GM18505 (cell line): ENCODE measurements around the gene RILPL1.
A peak's percentile ranks its signal among the peaks of the same experiment; 100 is the strongest.
"Not testable (repeated sequence)": the region's sequence is repeated elsewhere in the genome, so short reads cannot be mapped to it uniquely, and the experiment has no call there.

Experiments used
- ATAC-seq: cut with Tn5 transposase; IDR thresholded peaks from one replicate; pipeline ENCODE4 v1.9.1; 2021; ENCODE audit not compliant: unreplicated experiment
- POLR2A ChIP-seq: IDR thresholded peaks from 4 replicates; pipeline ENCODE4 v1.6.1; 2011; ENCODE audit warnings: borderline replicate concordance; ENCODE audit not compliant: insufficient read depth, insufficient read length; ENCODE audit errors: extremely low read depth

RILPL1 gene, protein sequence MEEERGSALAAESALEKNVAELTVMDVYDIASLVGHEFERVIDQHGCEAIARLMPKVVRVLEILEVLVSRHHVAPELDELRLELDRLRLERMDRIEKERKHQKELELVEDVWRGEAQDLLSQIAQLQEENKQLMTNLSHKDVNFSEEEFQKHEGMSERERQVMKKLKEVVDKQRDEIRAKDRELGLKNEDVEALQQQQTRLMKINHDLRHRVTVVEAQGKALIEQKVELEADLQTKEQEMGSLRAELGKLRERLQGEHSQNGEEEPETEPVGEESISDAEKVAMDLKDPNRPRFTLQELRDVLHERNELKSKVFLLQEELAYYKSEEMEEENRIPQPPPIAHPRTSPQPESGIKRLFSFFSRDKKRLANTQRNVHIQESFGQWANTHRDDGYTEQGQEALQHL

DNA sequence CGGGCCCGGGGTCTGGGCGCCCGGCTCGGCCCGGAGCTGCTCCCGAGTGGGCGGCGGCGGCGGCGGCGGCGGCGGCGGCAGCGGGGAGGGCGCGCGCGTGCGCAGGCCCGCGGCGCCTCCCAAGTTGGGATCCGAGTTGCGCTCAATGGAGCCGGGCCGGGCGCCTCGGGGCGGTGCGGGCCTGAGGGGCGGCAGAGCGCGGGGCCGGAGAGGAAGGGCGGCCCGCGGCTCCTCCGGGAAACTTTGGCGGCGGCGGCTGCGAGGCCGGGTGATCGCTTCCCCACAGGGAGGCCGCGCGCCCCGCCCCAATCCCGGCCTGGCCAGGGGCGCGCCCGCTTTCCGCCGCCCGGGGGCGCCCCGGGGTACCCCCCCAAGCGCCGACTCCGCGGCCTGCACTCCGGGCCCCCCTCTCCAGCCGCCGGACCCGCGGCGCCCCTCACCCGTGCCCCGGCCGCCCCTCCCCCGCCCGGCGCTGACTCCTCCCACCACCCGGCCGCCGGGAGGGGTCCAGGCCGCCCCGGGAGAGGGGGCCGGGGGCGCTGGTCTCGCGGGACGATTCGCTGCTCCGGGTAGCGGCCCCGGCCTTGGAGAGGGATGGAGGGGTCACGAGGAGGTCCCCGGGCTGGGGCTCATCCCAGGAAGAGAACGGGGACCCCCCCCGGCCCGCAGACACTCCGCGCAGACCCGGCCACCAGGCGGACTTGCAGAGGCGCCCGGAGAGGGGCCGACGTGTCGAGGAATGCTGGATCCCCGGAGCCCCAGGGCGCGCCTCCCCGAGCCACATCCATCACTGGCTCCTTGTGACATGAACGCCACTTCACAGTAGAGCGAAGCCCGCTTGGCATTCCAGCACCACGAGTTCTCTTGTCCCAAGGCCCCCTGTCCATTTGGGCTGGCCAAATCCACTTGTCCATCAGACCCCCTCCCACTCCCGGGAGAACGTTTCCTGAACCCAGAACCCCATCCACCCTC lies at the start of gene RILPL1:
RILPL1 (minus strand) TSS at position 48 of the 972 bp plus-strand sequence. CDS start 237 bp downstream, outside the sequence.
- peak; percentile 49 for ATAC-seq

DNA sequence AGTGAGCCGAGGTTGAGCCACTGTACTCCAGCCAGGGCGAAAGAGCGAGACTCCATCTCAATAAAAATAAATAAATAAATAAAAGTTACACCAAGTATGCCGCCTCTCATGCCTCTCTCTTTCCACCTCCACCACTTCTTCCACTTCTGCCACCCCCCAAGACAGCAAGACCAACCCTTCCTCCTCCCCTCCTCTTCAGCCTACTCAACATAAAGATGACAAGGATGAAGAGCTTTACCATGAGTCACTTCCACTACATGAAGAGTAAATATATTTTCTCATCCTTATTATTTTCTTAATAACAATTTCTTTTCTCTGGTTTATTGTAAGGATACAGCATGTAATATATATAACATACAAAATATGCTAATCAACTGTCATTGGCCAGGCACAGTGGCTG lies 47.3 kb upstream of the RILPL1 start:
- no peak for TF ChIP-seq POLR2A
- ATAC-seq, result no peak

More for the DNA sequence above, at the start of gene RILPL1:
- no peak for TF ChIP-seq POLR2A

DNA sequence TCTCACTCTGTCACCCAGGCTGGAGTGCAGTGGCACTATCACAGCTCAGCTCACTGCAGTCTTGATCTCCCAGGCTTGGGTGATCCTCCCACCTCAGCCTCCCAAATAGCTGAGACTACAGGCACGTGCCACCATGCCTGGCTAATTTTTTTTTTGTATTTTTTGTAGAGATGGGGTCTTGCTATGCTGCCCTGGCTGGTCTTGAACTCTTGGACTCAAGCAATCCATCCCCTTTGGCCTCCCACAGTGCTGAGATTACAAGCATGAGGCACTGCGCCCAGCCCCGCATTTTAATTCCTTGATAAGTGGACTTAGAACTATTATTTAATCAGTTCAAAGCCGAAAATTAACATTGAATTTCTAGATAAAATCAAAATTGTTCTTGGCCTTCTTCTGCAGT lies 45.3 kb upstream of the RILPL1 start:
- ATAC-seq, result not testable (repeated sequence)

DNA sequence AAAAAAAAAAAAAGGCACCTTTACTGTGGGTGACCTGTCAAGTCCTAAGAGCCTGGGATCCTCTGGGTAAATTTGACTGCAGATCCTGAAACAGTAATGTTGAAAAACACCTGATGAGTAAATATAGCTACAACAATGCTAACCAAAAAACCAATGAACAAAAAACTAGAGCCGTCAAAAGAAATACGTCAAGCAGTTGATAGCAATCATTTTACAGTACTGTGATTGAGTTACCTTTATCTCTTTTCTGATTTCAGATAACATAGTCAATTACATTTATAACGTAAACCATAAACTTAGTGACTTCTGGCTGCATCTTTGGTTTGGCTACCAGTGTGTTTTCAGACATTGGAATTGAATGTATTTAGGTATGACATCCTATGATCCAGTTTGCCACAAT lies 44.7 kb upstream of the RILPL1 start:
- no peak for ATAC-seq
- no peak for TF ChIP-seq POLR2A

DNA sequence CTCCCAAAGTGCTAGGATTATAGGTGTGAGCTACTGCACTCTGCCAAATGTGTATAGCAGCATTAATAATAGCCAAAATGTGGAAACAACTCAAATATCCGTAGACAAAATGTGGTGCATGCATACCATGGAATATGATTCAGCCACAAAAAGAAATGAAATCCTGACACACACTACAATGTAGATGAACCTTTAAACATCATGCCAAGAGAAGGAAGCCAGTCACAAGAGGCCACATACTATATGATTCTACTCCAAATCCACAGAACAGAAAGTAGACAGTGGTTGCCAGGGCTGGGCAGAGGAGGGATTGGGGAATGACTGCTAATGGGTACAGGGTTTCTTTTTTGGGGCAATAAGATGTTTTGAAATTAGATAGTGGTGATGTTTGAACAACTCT lies 43.1 kb upstream of the RILPL1 start:
- no peak for TF ChIP-seq POLR2A
- ATAC-seq, result no peak

DNA sequence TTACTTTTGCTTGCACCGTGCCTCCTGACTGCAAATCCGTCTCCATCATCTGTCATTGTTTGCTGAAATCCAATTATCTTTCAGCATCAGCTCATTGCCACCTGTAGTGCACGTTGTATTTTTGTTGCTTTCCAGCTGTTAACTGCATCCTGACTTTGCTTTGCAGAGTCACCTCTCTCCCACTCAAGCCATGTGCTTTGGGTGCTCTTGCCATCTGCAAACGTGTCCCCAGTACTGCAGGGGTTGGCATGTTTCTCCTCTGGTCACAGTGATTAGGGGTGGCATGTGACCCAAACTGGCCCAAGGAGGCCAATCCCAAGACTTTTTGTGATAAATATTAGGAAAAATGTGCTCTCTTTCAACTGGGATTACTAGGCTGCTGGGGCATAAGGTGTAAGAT lies 40.4 kb upstream of the RILPL1 start:
- no peak for TF ChIP-seq POLR2A
- ATAC-seq, result no peak

DNA sequence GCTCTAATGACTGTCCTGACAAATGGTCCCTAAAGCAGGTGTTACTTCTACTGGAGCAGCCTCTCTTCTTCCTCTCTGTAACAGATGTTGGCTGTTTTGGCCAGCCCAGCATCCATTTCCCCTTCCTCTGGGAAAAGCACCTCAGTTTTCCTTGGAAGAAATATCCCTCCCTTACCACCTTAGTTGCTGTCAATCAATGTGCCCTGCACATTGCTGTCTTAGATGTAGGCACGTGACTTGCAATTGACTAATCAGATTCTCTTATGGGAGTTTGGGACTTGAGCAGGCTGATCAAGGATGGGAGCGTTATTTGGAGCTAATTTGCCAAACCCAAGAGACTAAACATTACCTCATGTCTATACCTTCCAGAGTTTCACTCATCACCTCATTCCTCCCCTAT lies 38.9 kb upstream of the RILPL1 start:
- TF ChIP-seq POLR2A, result no peak
- no peak for ATAC-seq

DNA sequence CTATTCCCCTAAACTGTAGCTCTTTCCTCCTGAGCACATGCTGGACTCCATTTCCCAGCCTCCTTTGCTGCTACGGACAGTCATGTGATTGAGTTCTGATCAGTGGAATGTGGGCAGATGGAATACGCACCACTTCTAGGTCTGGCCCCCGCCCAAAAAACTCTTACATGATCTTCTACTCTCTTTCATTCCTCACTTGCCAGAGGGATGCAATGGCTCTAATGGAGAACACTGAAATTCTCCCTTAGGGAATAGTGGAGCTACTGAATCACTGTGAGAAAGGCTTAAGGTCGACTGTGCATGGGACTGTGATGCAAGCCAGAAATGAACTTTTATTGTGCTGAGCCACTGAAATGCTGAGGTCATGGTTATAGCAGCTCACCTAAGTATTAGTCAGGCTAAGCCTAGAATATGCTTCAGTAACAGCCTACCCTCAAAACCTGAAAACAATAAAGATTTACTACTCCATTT lies 37.9 kb upstream of the RILPL1 start:
- no peak for ATAC-seq
- no peak for TF ChIP-seq POLR2A

DNA sequence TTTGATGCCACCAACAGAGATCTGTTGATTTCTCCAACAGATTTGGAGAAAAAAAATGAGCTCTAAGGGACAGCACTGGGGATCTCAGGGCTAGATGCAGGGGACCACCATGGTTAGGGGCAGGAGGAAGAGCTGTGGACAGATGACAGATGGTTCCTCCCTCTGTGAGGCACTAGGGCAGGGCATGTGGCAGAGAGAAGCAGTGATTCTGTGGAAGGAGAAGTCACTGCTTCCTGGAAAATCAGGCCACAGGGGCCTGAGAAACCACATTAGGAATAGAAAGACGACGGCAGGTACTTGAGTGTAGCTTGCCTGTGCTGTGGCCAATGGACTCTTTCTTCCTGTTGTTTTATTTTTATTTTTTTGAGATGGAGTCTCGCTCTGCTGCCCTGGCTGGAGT lies 25.9 kb upstream of the RILPL1 start:
- no peak for ATAC-seq
- TF ChIP-seq POLR2A, result no peak

DNA sequence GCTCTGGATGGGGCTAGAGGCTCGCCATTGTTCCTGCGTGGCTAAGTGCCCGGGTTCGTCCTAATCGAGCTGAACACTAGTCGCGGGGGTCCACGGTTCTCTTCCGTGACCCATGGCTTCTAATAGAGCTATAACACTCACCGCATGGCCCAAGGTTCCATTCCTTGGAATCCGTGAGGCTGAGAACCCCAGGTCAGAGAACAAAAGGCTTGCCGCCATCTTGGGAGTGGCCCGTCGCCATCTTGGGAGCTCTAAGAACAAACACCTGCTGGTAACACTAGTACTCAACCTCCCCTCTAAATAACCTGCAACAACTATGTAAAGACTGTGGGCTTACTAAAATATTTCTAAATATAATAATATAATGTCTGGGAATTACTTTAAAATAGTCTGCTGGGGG lies 25.0 kb upstream of the RILPL1 start:
- not testable (repeated sequence) for ATAC-seq

DNA sequence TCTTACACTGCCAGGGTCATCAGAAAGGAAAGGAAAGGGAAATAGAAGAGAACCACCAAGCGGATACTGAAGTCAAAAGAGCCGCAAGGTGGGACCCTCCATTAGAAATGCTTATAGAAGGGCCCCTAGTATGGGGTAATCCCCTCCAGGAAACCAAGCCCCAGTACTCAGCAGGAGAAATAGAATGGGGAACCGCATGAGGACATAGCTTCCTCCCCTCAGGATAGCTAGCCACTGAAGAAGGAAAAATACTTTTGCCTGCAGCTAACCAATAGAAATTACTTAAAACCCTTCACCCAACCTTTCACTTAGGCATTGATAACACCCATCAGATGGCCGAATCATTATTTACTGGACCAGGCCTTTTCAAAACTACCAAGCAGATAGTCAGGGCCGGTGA lies 21.3 kb upstream of the RILPL1 start:
- ATAC-seq, result not testable (repeated sequence)

DNA sequence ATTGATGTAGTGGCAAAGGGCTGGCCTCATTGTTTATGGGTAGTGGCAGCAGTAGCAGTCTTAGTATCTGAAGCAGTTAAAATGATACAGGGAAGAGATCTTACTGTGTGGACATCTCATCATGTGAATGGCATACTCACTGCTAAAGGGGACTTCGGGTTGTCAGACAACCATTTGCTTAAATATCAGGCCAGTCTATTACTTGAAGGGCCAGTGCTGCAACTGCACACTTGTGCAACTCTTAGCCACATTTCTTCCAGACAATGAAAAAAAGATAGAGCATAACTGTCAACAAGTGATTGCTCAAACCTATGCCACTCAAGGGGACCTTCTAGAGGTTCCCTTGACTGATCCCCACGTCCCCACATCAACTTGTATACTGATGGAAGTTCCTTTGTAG lies 20.6 kb upstream of the RILPL1 start:
- not testable (repeated sequence) for ATAC-seq

DNA sequence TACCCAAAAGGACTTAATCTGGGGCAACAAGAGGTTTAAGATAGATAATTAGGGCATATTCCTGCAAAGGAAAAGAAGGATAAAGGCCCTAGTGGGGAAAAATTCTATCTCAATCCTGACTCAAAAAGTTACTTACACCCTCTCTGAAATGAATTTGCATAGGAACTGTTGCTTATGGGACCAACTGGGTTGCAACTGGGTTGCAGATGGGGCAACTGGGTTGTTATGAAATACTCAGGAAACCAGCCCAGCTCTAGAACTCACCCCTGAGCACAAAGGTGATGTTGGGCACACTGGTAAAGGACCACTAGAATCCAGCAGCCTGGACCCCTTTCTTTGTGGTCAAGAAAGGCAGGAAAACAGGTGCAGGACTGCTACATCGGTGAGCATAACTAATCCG lies 17.2 kb upstream of the RILPL1 start:
- TF ChIP-seq POLR2A, result no peak
- no peak for ATAC-seq

DNA sequence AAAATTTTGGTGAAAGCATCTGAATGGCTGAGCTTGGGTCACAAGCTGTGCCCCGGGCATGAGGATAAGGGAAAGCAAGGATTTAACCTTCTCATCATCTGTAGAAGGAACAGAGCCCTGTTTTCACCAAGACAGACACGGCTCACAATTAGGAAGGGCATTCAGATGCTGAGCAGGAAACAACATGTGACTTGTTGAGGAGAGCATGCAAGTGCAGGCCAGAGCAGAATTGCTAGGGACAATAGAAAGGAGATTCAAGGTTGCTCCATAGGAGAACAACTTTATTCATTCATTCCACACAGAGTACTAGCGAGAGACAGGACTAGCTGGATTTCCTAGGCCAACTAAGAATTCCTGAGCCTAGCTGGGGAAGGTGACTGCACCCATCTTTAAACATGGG lies 14.6 kb upstream of the RILPL1 start:
- no peak for TF ChIP-seq POLR2A
- no peak for ATAC-seq
